NCI-H2171 (cell line): ENCODE measurements around the gene SSR4.
"Not testable (repeated sequence)": the region's sequence is repeated elsewhere in the genome, so short reads cannot be mapped to it uniquely, and the experiment has no call there.

Experiments used
- DNase-seq: peaks from one replicate; lab custom pipeline; 2025; lab: John Stamatoyannopoulos, UW

SSR4 gene

DNA sequence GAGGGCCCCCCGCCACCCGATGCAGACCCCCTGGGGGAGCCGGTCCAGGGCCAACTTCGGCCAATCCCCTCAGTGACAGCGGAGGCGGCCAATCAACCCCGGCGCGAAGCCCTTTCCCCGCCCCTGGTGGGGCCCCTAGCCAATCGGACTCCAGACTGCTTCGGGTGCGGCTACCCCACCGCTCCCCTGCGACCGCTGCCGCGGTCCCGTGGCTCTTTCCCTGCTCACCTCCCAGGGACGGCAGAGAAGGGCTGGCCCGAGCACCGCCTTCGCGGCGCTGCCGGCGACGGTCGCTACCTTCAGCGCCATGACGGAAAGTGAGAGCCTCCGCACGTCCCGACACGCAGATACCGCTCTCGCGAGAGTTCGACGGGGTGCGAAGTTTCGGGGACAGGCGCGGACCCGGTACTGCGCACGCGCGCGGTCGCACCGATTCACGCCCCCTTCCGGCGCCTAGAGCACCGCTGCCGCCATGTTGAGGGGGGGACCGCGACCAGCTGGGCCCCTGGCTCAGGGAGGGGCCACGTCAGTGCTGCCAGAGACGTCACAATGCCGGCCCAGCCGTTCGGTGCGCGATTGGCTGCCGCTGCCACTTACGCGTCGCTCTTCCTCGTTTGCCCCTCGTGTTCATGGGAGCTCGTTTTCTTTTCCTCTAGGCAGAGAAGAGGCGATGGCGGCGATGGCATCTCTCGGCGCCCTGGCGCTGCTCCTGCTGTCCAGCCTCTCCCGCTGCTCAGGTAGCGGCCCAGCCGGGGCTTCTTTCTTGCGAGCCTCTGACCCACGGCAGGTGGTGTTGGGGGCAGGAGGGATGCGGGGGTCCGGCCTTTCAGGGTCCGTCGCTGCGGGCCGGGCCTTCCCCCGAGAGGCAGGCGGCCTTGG, at the start of gene SSR4, which contains the start of gene IDH3G:
TSS of gene SSR4 (plus strand) at position 651 of the 879 bp plus-strand sequence. CDS start at position 671, 20 bp downstream.
TSS of gene IDH3G (minus strand) at position 358 of the 879 bp plus-strand sequence. CDS start at position 309, 49 bp downstream.
- DNase-seq, result peak; percentile 87

- not testable (repeated sequence) for DNase-seq
These were observed 49.4 kb upstream of the SSR4 start for GRCh38 chrX:153745067-153745433.

- DNase-seq, result no peak
These were observed 48.1 kb upstream of the SSR4 start for GRCh38 chrX:153746359-153746758.

DNA sequence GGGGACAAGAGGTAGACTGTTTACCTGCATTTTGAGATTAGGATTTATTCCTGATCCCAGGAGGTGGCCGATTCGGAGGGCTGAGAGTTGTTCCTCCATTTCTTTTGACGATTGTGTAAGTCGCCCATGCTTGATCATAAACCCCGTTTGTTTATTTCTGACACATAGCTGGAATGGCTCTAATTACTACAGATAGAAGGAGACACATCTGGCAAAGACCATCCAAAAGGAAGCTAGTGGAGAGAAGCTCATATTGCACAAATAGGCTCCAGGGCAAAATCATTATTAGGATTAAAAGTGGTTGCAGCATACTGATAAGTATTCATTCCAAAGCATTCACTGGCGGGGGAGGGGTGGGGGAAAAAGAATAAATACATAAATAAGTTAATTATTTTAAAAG, 47.5 kb upstream of the SSR4 start:
- DNase-seq, result not testable (repeated sequence)

GRCh38 chrX:153749017-153749416, 45.5 kb upstream of the SSR4 start:
- not testable (repeated sequence) for DNase-seq

DNA sequence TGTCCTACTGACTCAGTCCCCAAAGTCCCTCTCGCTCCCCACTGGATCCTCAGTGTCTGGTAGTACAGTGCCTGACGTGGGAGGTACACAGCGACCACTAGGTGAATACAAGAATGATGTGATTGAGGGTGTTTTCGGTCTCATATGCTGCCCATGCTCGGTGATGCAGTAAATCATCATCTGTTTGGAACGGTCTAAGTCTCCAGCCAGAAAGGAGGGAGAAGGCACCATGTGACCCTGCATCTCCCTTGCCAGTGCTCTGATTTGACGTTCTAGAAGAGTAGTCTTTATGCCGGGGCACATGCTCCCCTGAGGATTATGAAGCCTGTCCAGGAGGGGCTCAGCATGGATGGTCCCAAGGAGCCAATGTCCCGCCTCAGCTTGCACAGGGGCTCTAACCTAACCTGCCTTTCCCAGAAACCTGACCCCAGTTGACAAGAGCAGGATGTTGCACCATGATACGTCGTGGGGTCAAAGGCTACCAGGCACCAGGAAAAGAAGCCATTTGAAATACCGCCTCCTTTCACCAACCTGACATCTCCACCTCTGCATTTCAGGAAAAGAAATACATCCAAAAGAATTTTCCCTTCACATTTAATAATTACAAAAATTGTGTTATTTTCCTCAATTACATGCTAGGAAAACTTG, 44.2 kb upstream of the SSR4 start:
- no peak for DNase-seq

- DNase-seq, result no peak
These were observed 39.3 kb upstream of the SSR4 start for GRCh38 chrX:153755136-153755535.

DNA sequence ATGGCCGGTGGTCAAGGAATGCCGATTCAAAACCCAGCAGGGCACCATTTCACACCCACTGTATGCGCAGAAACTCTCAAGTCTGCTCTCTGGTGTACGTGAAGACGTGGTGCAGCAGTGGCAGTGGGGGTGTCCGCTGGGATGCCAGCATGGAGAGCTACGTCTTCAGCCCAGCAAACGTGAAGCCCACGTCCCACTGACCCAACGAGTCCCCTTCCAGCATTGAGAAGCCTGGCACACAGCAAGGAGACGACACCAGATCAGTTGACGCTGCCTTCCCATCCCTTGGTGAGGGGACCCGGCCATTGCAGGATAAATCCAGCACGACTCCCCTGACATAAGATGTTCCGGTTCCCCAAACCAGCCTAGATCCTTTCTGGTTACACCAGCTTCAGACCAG, 32.6 kb upstream of the SSR4 start:
- DNase-seq, result no peak

GRCh38 chrX:153762626-153763173, 31.8 kb upstream of the SSR4 start:
- no peak for DNase-seq

GRCh38 chrX:153763298-153763932, 31.1 kb upstream of the SSR4 start:
- no peak for DNase-seq

- peak; percentile 43 for DNase-seq
These were observed 30.3 kb upstream of the SSR4 start, which contains the start of gene PLXNB3 for GRCh38 chrX:153763989-153764755. TSS of gene PLXNB3 (plus strand) at chrX:153764249. CDS start at chrX:153765536, 1,287 bp downstream.

DNA sequence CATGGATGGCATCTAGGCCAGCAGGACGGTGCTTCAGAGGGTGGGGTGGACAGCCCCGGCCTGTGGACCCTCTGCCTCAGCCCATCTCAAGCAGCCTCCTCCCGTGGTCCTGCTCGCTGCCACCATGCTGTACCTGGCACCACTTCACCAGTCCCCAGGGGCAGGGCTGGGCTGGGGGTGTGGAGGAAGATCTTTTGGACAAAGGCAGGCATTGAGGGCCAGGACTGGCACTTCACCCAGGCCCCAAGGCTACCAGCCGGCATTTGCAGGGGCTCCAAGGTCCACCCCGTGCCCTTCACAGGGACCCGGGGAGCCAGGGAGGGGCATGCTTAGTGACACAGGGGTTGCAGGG, 29.7 kb upstream of the SSR4 start:
- no peak for DNase-seq

DNA sequence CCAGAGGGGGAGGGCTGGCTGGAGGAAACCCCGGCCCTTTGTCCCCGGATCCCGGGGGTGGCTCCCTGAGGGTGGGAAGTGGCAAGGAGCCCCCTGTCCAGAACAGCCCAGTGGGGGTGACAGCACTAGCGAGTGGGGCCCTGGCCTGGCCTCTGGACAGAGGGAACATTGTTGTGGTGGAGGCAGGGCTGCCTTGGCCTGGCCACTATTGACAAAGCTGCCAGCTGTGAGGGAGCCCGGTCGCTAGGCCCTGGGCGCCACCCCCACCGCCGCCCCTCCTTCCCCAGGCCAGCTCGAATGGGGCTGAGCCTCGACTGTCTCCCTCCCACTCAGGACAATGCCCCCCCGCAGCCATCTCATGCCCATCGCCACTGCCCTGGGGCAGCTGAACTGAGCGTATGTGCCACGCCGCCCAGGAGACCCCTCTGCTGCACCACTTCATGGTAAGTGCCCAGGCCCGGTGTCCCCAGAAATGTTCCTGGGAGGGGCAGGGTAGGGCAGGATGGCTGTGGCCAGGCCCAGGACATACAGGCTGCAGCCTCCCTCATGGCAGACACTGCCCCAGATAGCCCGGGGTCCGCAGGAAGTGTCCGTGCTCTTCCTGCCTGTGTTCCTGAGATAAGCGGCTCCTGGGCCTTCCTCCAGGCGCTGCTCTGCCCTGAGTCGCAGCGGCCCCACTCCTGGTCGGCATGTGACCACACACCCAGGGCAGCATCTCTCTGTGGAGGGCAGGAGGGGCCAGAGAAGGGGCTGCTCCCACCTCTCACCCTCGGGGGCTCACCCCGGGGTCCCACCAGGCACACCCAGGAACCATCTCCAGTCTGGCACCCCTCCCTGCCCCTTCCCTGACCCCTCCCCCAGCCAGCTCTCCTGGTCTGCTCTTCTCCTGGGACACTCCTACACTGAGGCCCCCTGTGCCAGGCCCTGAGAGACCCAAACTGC, 29.1 kb upstream of the SSR4 start:
- DNase-seq, result no peak

DNA sequence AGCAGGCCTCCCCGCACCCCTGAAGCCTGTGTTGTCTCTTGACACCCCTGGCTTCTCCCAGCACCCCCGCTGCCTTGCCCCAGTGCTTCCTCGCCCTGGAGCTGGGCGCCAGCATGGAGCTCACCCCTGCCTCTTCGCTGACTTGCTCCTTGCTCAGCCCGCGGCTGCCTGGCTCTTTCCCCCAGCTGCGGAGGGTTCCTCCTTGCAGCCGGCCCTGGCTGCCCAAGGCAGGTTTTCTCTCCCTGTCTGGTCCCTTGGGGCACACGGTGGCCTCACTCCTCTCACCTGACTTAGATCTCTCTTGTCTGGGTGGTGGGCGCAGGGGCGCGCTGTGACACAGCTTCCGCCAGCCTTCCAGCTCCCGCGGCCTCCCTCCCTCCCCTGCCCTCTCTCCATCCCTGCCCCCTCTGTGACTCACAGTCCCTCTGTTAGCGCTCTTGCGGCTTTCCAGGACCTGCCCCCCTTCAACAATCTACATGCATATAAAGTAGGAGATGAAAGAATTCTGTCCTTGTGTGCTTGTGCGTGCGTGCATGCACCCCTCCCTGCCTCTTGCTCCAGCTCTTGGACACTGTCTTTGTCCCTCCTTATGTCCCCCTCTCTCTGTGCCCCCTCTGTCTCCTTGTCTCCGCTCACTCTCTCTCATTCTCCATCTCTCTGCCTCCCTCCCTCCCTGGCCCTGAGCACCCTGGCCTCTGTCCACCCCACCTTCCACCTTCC, 28.2 kb upstream of the SSR4 start:
- no peak for DNase-seq

DNA sequence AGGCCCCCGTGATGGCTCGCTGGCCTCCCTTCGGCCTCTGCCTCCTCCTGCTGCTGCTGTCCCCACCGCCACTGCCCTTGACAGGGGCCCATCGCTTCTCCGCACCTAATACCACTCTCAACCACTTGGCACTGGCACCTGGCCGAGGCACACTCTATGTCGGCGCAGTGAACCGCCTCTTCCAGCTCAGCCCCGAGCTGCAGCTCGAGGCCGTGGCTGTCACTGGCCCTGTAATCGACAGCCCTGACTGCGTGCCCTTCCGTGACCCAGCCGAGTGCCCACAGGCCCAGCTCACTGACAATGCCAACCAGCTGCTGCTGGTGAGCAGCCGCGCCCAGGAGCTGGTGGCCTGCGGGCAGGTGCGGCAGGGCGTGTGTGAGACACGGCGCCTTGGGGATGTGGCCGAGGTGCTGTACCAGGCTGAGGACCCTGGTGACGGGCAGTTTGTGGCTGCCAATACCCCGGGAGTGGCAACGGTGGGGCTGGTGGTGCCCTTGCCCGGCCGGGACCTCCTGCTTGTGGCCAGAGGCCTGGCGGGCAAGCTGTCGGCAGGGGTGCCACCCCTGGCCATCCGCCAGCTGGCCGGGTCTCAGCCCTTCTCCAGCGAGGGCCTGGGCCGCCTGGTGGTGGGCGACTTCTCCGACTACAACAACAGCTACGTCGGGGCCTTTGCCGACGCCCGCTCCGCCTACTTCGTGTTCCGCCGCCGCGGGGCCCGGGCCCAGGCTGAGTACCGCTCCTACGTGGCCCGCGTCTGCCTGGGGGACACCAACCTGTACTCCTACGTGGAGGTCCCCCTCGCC, 27.4 kb upstream of the SSR4 start:
- DNase-seq, result no peak

DNA sequence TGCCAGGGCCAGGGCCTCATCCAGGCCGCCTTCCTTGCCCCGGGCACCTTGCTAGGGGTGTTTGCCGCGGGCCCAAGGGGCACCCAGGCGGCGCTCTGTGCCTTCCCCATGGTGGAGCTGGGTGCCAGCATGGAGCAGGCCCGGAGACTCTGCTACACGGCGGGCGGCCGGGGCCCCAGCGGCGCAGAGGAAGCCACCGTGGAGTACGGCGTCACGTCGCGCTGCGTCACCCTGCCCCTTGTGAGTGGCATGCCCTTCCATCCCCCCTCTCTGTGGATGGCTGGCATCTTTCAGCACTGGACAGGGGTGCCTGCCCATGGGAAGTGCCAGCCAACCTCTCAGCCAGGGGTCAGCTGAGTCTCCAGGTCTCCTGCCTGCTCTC, 26.8 kb upstream of the SSR4 start:
- DNase-seq, result no peak

DNA sequence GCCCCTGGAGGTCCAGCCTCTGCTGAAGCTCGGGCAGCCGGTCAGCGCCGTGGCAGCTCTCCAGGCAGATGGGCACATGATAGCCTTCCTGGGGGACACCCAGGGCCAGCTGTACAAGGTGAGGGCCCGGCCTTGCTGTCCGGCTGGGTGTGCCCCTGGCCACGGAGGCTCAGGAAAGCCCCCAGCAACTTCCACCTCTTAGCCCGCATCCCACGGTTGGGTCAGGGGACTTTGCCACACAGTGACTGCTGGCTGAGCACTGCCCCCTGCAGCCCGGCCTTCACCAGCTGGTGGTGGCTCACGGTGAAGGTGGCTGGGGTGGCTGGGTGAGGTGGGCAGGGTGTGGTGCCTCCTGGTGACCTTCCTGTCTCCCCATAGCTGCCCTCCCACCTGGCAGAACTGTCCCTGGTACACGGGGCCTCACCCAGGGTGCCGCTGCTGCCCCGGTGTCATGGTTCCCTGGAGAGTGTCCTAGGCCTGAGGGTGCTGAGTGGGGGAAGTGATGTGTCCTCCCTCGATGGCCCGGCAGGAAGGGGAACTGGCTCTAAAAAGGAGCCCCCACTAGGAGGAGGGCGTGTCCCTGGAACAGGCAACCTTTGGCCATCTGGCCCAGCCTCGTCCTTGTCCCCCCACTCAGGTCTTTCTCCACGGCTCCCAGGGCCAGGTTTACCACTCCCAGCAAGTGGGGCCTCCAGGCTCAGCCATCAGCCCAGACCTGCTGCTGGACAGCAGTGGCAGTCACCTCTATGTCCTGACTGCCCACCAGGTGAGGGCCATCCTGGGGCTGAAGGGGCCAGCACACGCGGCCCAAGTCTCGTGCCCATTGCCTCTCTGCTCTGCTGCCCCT, 25.9 kb upstream of the SSR4 start:
- no peak for DNase-seq
